Measurements from ENCODE around the gene OR13A1. TPM values are rescaled to one million over a fixed set of nuclear protein-coding genes. Genes with fewer than 3 reads are reported as not detected.

The OR13A1 gene
- total RNA-seq, result not detected in 2 replicates

GRCh38 chr10:45315508-45315907 is at the start of gene OR13A1:
TSS of gene OR13A1 (minus strand) at chr10:45315608. CDS start at chr10:45304422, 11,186 bp downstream.

Other genes starting within 250 kb of the OR13A1 start
- under 0.01 and 0.18 TPM in 2 replicates for gene ALOX5, start 58.6 kb upstream of the OR13A1 start, total RNA-seq

Data from endothelial cell of coronary artery (primary cell).